Dermis microvascular lymphatic vessel endothelial cell (primary cell): ENCODE data around the gene TRAPPC2L. TPM values are rescaled to one million over a fixed set of nuclear protein-coding genes. Genes with fewer than 3 reads are reported as not detected.

Source experiments
- DNase-seq, 2 donors: peaks; one replicate each; pipeline versions ENCODE4 v3.0.0 to v3.0.0-alpha.2; 2010; ENCODE audit warnings: low read depth in 2 of 2
- total RNA-seq: library from RNA; depleted of rRNA; stranded (reverse); fragments of >200 nt; gene quantifications from 2 replicates; pipeline ENCODE4 v1.2.1, GENCODE V29; 2014

TRAPPC2L gene
- total RNA-seq, 1 donor from 2014 or later, result 48.1 TPM

GRCh38 chr16:88839026-88839529 lies 17.8 kb upstream of the TRAPPC2L start:
- no peak for DNase-seq

GRCh38 chr16:88839745-88840599 lies 17.0 kb upstream of the TRAPPC2L start:
- no peak for DNase-seq

- no peak for DNase-seq
Observed at GRCh38 chr16:88840600-88841215, 16.2 kb upstream of the TRAPPC2L start.

- no peak for DNase-seq
Observed at GRCh38 chr16:88841521-88842307, 15.2 kb upstream of the TRAPPC2L start.

GRCh38 chr16:88842308-88842756 lies 14.6 kb upstream of the TRAPPC2L start:
- no peak for DNase-seq

GRCh38 chr16:88842806-88843205 lies 14.1 kb upstream of the TRAPPC2L start:
- DNase-seq, result no peak

DNA sequence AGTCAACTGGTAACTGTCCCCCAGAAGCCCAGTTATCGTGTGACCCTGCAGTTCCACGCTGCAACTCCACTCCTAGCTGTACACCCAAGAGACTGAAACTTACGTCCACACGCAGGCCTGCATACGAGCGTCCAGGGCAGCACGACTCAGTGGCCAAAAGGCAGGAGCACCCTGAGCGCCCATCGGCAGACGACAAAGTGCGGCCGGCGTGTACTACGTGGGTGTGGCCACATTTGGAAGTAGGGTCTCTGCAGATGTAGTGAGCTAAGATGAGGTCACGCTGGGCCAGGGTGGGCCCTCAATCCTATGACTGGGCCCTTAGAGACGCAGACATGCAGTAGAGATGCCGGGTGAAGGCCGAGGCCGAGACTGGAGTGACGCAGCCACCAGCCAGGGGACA lies 13.7 kb upstream of the TRAPPC2L start:
- no peak for DNase-seq

DNA sequence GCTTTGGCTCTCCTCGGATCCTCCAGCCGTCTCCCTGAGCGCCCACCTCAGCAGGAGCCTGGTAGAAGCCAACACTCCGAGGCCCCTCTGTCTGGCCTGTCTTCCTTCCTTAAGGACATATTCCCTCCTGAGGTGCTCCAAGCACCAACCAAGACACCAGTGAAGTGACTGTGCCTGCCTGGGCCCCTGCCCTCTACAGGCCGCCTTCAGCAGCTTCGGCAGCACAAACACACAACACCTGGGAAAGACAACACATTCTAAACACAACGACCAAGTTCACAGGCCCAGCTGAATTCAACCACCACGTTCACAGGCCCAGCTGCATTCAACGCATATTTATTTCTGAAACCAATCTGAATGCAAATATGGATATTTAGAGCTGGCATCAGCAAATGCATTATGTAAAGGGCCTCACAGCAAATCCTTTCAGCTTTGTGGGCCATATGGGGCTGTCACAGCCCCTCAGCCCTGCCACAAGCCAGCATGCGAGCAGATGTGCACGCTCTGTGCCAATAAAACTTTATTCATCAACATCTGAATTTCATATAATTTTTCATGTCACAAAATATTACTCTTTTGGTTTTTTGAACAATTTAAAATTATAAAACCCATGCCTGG lies 12.4 kb upstream of the TRAPPC2L start:
- DNase-seq, result no peak

GRCh38 chr16:88846088-88846487 lies 10.8 kb upstream of the TRAPPC2L start:
- DNase-seq, result no peak

DNA sequence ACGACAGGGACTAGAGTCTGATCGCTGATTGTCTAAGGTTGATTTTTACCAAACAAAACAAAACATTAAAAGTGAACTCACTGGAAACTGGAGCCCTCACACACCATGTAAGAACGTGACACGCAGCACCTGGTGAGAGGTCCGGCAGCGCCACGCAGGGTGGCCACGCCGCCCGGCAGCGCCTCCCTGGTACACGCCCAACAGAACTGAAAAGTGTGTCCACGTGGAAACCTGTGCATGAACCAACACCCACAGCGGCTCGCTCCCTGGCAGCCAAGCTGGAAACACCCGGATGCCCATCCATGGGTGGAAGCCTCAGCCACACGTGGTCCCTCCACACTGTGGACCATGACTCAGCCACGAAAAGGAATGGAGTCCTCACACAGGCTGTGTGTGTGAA lies 9.3 kb upstream of the TRAPPC2L start:
- no peak for DNase-seq

GRCh38 chr16:88848557-88848956 lies 8.4 kb upstream of the TRAPPC2L start:
- DNase-seq, result no peak

DNA sequence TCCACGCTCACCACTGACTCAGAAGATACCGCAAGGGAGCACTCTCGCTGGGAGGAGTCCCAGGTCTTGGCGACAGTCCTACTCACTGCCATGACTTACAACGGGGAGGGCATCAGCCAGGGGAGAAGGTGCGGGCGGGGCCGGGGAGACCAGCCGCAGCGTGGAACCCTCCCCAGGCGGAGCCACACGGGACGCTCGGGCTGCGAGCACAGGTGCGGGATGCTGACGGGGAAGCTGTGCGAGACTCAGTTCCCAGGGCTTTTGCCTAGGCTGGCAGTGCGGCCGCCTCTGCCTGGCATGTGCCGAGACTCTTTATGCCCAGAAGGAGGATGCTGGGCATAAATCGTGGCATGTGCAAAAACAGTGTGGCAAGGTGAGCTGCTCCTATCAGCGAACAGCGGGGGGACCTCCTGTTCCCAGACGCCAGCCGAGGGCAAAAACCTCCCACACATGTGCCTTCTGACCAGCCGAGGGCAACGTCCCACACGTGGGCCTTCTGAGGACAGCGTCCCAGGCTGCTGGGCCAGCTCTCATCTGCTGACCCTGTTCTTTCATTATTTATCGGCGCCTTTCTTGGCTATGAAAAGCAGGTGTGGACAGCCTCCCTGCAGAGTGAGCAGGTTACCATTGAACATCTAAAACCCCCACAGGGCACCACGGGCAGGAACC lies 6.3 kb upstream of the TRAPPC2L start:
- no peak for DNase-seq

GRCh38 chr16:88851616-88852015 lies 5.3 kb upstream of the TRAPPC2L start:
- no peak for DNase-seq

DNA sequence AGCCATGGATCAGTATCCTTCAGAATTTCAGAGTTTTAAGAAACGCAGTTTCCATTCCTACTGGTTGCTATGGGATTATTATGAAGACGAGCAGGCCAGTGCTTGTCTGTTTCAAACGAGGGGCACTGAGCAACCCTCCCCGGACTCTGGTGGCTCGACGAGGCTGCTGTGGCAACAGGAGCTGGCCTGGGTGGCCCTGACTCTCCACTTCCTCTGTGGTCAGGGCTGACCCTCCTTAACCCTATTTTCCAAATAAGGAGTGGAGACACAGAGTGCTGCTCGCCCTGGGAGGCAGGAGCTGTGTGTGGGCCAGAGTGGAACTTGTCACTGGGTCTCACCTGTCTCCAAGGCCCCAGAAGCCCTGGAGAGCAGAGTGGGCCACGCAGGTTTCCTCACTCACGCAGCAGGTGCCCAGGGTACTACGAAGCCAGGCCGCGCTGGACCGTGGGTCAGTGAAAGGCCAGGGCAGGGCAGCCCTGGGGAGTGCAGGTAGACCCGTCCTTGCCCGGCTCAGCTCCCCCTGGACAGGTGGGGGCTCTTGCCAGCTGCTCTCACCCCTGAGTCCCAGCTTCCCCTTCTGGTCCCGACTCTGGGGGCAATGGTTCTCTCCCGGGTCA lies 3.5 kb upstream of the TRAPPC2L start:
- no peak for DNase-seq

- DNase-seq, result no peak
Observed at GRCh38 chr16:88854306-88855111, 2.4 kb upstream of the TRAPPC2L start.

DNA sequence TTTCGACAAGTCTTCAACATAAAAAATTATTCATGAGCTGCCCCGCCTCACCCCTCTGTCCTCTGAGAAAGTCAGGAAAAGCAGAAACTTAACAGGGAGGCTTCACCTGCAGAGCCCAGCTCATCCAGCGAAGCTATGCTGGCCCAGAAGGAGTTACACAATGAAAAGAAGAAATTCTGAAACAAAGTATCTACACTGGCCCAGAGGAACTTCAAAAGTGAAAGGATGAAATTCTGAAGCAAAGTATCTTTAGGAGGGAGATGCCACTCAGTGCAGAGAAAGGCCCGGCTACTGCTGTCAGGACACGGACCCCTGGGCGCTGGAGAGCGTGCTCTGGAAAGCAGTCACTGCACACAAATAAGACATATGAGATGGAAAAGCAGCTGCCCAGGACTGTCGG lies 1.8 kb upstream of the TRAPPC2L start:
- DNase-seq, result no peak

DNA sequence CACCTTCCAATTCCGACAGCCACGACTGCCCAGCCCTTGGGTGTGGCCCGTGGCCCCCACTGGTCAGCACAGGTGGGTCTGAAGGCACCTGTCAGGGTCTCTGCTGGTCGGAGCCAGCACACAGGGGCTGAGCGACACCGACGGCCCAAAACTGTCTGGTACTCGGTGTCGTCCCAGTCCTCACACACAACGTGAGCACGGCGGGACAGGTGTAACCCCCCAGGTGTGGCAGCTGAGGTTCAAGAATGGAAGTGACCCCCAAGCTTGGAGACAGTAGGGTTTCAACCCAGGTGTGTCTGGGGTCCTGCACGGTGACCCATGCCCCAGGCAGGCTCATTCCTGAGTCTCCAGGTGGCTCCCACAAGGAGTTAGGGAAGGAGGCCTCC lies 1.2 kb upstream of the TRAPPC2L start:
- no peak for DNase-seq

GRCh38 chr16:88856122-88856827 lies 652 bp upstream of the TRAPPC2L start:
- DNase-seq, result no peak

DNA sequence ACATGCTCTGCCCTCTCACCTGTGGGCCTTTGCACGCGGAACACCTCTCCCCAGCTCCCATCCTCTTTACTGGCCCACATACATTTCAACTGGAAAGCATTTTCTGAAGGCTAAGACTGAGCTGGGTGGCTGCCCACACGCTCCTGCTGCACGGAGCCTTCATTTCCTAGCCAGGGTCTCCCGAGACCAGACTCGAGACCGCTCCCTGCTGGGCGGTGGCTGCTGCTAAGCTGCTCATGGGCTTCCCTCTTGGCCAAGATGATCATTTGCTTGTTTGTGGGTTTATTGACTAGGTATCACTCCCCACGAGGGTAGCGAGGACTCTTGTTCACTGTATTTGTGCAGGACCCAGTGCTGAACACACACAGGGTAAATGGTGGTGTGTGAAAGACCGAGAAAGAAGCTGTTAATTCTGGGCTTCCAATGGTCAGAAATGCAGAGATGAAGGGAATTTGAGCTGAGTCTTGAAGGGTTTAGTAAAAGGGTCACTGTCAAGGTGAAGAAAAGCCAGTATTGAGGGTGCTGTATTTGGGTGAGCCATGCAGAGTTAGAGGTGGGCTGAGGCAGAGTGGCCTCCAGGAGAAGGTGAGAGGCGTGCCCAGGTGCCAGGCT lies 907 bp downstream of the TRAPPC2L start:
- DNase-seq, result peak; percentile 21 to 79
